Colonic mucosa (tissue), 4 donors: ENCODE results near the gene ZNF605. TPM values are rescaled to one million over a fixed set of nuclear protein-coding genes. Genes with fewer than 3 reads are reported as not detected.
"Not testable (repeated sequence)": the region's sequence is repeated elsewhere in the genome, so short reads cannot be mapped to it uniquely, and the experiment has no call there.

ENCODE experiments used
- DNase-seq: peaks from one replicate; pipeline ENCODE4 v3.0.0-alpha.2; 2020
- H3K27ac ChIP-seq: fragments of 200-600 bp; one replicate; pipeline ENCODE4 v1.8.0; 2021
- H3K27me3 ChIP-seq: fragments of 200-600 bp; one replicate; pipeline ENCODE4 v1.8.0; 2021
- H3K36me3 ChIP-seq: fragments of 200-600 bp; one replicate; pipeline ENCODE4 v1.8.0; 2021
- H3K4me1 ChIP-seq: fragments of 200-600 bp; one replicate; pipeline ENCODE4 v1.8.0; 2021; ENCODE audit warnings: mild to moderate bottlenecking
- H3K4me3 ChIP-seq: fragments of 200-600 bp; one replicate; pipeline ENCODE4 v1.8.0; 2021
- H3K9ac ChIP-seq, 2 donors: one replicate each; pipeline ENCODE4 v1.7.0; 2013; ENCODE audit warnings: control low read depth in 2 of 2, low read depth in 2 of 2, low read length in 2 of 2
- H3K9me3 ChIP-seq: fragments of 200-600 bp; one replicate; pipeline ENCODE4 v1.8.0; 2021
- CTCF ChIP-seq: fragments of 200-600 bp; IDR thresholded peaks from one replicate; pipeline ENCODE4 v1.8.0; 2022; ENCODE audit warnings: antibody characterized with exemption, mild to moderate bottlenecking
- intact Hi-C: fragments of 100-400 bp; cut with DNase I; formaldehyde crosslinking; loops from one replicate; pipeline ENCODE4 v1.14.1; 2022
- total RNA-seq, 2 donors: library from RNA; stranded (reverse); fragmentation: NEBNext Ultra II Directional in 1 of 2; extraction: Animal tissue kit (Norgen Biotek cat#: 25700) in 1 of 2; gene quantifications; one replicate each; pipeline ENCODE4 v1.2.1, GENCODE V29; 2021
- donor health status: healthy.
- donor health status: DM: no; HTN: no; CAD: no.
- donor health status: DM: no; HTN: no; CAD: no.

Gene ZNF605
- total RNA-seq: 1 to 10 TPM; 7.5 to 8.3 TPM

GRCh38 chr12:132956011-132956788 lies at the start of gene ZNF605:
TSS of gene ZNF605 (minus strand) at chr12:132956306. CDS start at chr12:132945635, 10,671 bp downstream.
- intact Hi-C loops: no loop called here
- Histone ChIP-seq H3K9ac (peak within 1 kb of the TSS; percentile 76 to 83), H3K27ac (peak within 1 kb of the TSS; percentile 83), H3K4me3 (peak within 1 kb of the TSS; percentile 64), H3K4me1 (peaks cover 3% of the 10 kb centered on the region), H3K36me3 (no peaks in the 10 kb centered on the region), H3K9me3 (no peaks in the 10 kb centered on the region), H3K27me3 (no peaks in the 10 kb centered on the region)
- peak; percentile 89 for DNase-seq
- no peak for TF ChIP-seq CTCF

- Histone ChIP-seq H3K27me3 (no peaks in the 10 kb centered on the region), H3K9ac (no peak overlapping the region), H3K36me3 (no peaks in the 10 kb centered on the region), H3K27ac (no peak overlapping the region), H3K4me1 (no peaks in the 10 kb centered on the region), H3K4me3 (no peak overlapping the region), H3K9me3 (peaks cover 8% of the 10 kb centered on the region)
- TF ChIP-seq CTCF: no peak
- no peak for DNase-seq
- intact Hi-C loops: no loop called here
These were observed 42.6 kb upstream of the ZNF605 start for GRCh38 chr12:132998741-132999140.

GRCh38 chr12:132986885-132987225 lies 30.7 kb upstream of the ZNF605 start:
- no peaks in the 10 kb centered on the region for H3K27me3 ChIP-seq
- no peaks in the 10 kb centered on the region for H3K36me3 ChIP-seq
- H3K4me3 ChIP-seq: peak overlapping the region; percentile 99
- peak overlapping the region; percentile 46 for H3K27ac ChIP-seq
- DNase-seq: no peak
- TF ChIP-seq CTCF: no peak
- peak overlapping the region; percentile 72 to 74 for H3K9ac ChIP-seq
- no peaks in the 10 kb centered on the region for H3K9me3 ChIP-seq
- intact Hi-C loops: loop anchor here (2.0 to 5.0 kb wide), 2 partner anchors 94 to 190 kb away; partner anchors contain the start of gene ZNF140
- no peaks in the 10 kb centered on the region for H3K4me1 ChIP-seq

- Histone ChIP-seq H3K4me3 (peak within 1 kb of the TSS; percentile 99), H3K9ac (peak within 1 kb of the TSS; percentile 72 to 74), H3K4me1 (no peaks in the 10 kb centered on the region), H3K27ac (peak within 1 kb of the TSS; percentile 46), H3K27me3 (no peaks in the 10 kb centered on the region), H3K9me3 (no peaks in the 10 kb centered on the region), H3K36me3 (no peaks in the 10 kb centered on the region)
- DNase-seq: peak; percentile 94
- TF ChIP-seq CTCF: no peak
- intact Hi-C loops: loop anchor here (2.0 to 5.0 kb wide), 2 partner anchors 95 to 191 kb away; partner anchors contain the start of gene ZNF140
These were observed 30.1 kb upstream of the ZNF605 start, which contains the start of gene ZNF26 for GRCh38 chr12:132986001-132986884. TSS of gene ZNF26 (plus strand) at chr12:132986367. CDS start at chr12:132986841, 474 bp downstream.

GRCh38 chr12:132976870-132977269 lies 20.8 kb upstream of the ZNF605 start:
- H3K4me1 ChIP-seq, H3K4me3 ChIP-seq, intact Hi-C loops, H3K9me3 ChIP-seq, H3K27me3 ChIP-seq, H3K9ac ChIP-seq, H3K36me3 ChIP-seq, H3K27ac ChIP-seq: not testable (repeated sequence)
- DNase-seq: peak; percentile 25
